DMS53 treated with DMSO at 0.1 percent for 48 hours (cell line): ENCODE data around the gene CIITA.
"Not testable (repeated sequence)": the region's sequence is repeated elsewhere in the genome, so short reads cannot be mapped to it uniquely, and the experiment has no call there.

ENCODE experiments used
- DNase-seq: peaks from one replicate; lab custom pipeline; 2025; ENCODE audit not compliant: unreplicated experiment; lab: John Stamatoyannopoulos, UW

Gene CIITA

DNA sequence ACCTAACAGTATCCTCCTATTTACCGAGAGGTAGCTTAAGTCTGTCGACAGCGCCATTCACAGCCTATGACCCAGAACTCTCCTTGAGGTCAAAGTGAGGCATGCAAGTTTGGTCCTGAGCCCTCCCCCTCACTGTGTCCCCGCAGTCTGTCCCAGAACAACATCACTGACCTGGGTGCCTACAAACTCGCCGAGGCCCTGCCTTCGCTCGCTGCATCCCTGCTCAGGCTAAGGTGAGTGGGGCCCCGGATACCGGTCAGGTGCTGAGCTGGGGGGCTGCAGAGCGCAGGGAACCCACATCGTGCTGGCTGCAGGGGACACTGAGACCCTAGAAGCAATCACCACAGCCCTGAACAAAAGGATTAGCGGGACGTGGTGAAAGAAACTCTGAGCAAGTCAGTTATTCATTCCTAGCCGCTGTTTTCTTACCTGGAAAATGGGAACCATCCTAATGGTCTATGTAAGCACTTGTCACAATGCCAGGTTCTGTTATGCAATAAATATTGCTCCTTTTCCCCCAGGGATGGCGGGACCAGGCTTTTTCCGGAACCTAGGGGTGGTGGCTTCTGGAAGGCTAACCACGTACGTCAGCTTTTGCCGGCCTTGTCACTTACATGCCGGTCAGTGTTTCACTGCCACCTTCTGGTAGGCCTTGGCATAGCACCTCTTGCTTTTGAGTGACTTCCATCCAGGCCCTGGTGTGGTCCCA lies 41.4 kb downstream of the CIITA start:
- DNase-seq, result peak; percentile 78

GRCh38 chr16:10919003-10919351 lies 42.0 kb downstream of the CIITA start:
- DNase-seq, result no peak

GRCh38 chr16:10920726-10921427 lies 43.9 kb downstream of the CIITA start:
- DNase-seq, result no peak

DNA sequence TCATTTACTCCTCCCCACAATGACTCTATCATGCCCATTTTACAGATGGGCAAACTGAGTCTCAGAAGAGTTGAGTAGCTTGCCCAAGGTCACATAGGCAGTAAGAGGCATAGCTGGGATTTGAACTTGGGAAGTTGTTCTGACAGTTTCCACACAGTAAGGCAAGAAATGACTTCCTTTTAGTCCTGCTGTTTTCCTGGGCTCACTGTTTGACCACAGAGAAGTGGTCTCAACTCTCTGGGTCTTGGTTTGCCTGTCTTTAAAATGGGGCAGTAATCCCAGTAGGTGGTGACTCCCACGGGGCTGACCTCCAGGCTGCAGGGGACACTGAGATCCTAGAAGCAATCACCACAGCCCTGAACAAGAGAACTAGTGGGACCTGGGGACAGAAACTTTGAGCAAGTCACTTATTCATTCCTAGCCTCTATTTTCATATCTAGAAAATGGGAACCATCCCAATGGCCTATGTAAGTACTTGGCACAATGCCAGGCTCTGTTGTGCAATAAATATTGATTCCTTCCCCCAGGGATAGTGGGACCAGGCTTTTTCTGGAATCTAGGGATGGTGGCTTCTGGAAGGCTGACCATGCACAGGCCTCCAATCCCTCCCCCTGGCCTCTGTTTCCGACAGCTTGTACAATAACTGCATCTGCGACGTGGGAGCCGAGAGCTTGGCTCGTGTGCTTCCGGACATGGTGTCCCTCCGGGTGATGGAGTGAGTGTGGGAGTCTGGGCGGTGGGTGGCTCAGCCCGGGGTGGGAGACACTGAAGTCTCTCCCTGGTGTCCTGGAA lies 44.7 kb downstream of the CIITA start:
- no peak for DNase-seq

DNA sequence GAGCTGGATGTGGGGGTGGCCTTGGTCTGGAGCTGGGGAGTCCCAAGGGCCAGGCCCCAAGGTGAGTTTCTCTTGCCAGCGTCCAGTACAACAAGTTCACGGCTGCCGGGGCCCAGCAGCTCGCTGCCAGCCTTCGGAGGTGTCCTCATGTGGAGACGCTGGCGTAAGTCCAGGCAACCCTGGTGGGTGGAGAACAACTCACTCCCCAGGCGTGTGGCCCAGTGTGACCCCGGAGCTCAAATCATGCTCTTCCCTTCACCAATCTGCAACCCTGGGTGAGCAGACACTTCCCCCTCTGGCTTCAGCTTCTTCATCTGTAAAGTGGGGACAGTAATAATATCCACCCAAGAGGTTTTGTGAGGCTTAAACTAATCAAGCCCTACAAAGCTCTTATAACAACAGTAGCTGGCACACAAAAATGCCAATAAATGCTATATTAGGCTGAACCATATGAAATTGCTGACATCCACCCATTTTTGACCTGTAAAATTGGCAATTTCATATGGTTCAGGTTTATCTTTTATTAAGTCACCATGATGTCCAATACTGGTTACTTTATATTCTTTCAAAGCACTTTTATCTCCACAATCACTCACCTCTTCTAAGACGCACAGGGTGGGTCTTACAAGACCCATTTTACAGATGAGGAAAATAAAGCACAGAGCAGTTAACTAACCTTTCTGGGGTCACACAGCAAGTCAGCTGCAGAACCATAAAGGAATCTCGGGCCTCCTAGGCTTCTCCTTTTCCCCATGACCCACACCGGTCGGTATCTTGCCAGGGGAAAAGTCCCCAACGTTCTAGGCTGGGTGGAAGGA lies 45.5 kb downstream of the CIITA start:
- DNase-seq, result no peak

- DNase-seq, result no peak
Measured at GRCh38 chr16:10923146-10923649, 46.2 kb downstream of the CIITA start.

DNA sequence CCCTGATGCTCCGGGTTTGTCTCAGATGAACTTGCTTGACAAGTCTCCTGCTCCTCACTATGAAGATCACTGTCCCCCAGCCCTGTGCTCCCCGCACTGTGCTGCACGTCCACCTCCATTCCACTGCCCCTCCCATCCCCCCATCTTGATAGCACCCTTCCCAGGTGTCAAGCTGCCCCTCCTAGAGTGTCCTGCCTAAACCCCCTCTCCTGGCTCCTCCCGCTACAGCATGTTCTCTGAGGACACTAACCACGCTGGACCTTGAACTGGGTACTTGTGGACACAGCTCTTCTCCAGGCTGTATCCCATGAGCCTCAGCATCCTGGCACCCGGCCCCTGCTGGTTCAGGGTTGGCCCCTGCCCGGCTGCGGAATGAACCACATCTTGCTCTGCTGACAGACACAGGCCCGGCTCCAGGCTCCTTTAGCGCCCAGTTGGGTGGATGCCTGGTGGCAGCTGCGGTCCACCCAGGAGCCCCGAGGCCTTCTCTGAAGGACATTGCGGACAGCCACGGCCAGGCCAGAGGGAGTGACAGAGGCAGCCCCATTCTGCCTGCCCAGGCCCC lies 46.7 kb downstream of the CIITA start:
- no peak for DNase-seq

- DNase-seq, result not testable (repeated sequence)
Measured at GRCh38 chr16:10925285-10925684, 48.3 kb downstream of the CIITA start.

GRCh38 chr16:10926094-10926493 lies 49.1 kb downstream of the CIITA start:
- DNase-seq, result no peak

- DNase-seq, result no peak
Measured at GRCh38 chr16:10926867-10927266, 49.9 kb downstream of the CIITA start.

GRCh38 chr16:10927497-10928112 lies 50.6 kb downstream of the CIITA start:
- DNase-seq, result no peak

DNA sequence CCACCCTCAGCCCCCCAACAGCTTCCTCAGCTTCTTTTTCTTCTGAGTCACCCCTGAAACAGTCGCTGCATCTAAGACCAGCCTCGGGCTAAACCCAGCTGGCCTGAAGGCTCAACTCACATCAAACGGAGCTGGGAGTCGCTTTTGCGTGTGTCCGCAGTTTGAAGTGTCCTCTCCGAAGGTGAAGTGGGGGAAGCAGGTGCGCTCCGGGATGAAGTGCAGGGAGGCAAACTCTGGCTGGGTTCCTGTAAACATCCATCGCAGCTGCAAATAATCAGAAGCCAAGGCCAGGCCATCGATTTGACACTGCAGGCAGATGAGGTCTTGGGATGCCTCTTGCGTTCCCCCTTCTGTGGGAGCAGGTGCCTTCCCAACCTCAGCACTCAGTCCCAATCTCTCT lies 52.1 kb downstream of the CIITA start:
- peak; percentile 74 for DNase-seq

DNA sequence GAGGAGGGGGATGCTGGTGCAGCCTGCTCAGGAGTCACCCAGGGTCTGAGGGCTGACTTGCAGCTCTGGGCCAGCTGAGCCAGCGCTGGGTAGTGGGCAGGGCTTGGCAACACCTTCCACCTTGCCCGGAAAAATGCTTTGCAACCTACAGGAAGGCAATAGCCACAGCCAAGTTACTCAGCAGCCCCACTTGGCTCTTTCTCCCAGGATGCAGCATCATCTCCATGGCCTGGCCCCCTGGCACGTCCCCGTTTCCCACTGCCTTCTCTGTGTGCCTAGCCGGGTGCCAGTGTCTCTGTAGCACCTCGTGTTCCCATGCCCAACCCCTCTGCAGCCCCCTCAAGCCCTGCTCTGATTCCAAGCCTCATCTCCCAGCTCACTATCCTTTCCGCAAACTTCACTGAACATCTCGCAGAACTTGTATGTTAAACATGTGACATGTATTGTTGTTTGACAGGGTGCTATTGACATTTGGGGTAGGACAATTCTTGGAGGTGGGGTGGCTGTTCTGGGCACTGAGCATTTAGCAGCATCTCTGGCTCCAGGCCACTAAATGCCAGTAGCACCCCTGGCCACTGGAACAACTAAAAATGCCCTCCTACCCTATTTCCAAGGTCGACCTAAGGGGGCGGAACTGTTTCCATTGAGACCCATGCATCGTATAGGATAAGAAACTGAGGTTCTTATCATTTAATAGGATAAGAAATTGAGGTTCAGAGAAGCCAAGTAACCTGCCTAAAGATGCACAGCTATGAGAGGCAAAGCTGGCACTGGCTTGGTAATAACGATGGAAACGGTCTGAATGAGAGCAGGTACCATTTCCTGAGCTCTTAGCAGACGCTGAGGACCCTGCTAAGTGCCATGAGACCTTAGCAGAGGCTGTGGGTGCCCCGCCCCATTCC lies 53.1 kb downstream of the CIITA start:
- DNase-seq, result peak; percentile 26

DNA sequence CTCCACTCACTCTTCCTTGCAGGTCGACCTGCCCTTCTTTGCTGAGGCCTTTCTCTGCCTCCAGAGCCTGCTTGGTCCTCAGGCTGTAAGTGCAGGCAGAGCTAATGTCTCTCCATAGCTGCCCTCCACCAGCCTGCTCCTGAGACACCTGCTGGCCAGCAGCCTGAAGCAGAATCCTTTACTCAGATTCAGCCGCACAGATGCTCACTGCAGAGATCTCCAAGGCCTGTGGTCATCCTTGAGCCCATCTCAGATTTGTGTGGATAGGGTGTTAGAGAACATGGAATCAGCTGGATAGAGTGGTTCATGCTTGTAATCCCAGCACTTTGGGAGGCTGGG lies 53.7 kb downstream of the CIITA start:
- DNase-seq, result no peak

- no peak for DNase-seq
Measured at GRCh38 chr16:10931134-10931533, 54.1 kb downstream of the CIITA start.

DNA sequence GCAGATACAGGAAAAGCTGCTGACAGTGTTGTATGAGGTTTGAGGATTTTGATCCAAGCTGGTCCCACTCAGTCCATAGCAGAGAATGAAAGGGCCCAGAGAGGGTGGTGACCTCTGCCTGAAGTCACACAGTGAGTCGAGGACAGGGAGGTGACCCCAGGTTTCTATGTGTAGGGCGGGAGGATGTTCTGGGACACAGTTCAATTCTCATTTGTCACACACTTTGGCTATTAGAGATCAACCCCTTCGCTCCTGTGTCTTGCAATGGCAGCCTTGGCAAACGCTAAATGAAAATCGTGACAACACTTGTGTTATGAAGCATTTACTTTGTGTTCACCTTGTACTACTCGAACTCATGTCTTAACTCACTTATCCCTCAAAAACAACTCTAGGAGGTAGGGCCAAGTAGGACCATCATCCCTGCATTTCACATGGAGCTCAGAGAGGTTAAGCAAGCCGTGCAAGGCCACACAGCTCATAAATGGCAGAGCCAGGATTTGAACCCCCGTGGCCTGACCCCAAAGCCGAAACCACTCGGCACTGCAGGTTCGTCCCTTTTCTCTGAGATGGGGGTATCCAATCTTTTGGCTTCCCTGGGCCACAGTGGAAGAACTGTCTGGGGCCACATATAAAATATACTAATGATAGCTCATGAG lies 55.1 kb downstream of the CIITA start:
- DNase-seq, result no peak

DNA sequence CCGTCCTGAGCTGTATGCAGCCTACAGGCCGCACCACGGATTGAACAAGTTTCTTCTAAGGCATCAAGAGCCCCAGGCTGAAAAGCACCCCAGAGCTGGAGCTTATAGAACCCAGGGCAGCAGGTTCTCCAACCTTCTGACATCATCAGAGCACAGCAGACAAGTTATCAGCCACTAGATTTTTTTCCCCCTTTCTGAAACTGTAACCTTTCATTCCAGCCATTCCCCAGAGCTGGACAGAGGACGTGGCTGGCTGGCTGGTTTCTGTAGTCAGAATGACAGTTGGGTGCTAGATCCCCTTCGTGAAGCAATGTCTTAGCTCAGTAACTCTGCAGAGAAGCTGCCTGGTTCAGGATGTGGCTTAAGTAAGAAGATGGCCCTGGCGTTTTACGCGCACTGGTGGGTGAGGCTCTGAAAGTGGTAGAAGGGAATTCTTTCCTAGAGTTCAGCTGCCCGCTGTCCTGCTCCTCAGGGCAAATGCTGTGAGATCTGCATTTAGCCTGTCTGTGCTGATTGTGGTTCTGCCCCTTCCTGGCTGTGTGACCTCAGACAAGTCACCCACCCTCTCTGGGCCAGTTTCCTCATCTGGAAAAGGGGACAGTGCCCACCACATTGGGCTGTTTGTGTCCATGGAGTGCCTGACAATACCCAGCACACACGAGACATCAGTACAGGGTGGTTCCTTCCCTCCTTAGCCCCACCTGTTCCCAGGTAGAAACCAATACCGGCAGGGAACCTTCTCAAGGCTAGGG lies 56.1 kb downstream of the CIITA start:
- no peak for DNase-seq

- DNase-seq, result no peak
Measured at GRCh38 chr16:10933865-10934264, 56.9 kb downstream of the CIITA start.
